Tibial nerve (tissue), 4 donors: ENCODE results near the gene NMT2.

Experiments
- CTCF ChIP-seq, 5 experiments: fragments of 200-600 bp in 3 of 5; fragments of 450-650 bp in 2 of 5; sonication (generic) in 3 of 5; IDR thresholded peaks; one replicate each; pipeline ENCODE4 v1.5.1; 2016 to 2019; ENCODE audit warnings: antibody characterized with exemption in 5 of 5, mild to moderate bottlenecking in 3 of 5, moderate library complexity in 2 of 5
- EP300 ChIP-seq, 2 donors: sonication (generic); formaldehyde crosslinking; IDR thresholded peaks; one replicate each; pipeline ENCODE4 v1.6.1; 2017; ENCODE audit warnings: antibody characterized with exemption in 2 of 2, mild to moderate bottlenecking in 1 of 2
- POLR2A ChIP-seq, 2 donors: fragments of 450-650 bp; IDR thresholded peaks; one replicate each; pipeline ENCODE4 v1.6.1; 2017; ENCODE audit warnings: antibody characterized with exemption in 2 of 2, mild to moderate bottlenecking in 2 of 2, moderate library complexity in 2 of 2

- no peak for TF ChIP-seq CTCF (IDR thresholded peaks at IDR 0.05)
- TF ChIP-seq EP300 (IDR thresholded peaks at IDR 0.05), result peak in 1 of 2 donors; percentile 56
- TF ChIP-seq POLR2A (IDR thresholded peaks at IDR 0.05), result peak; percentile 41 to 55
These were observed 477 bp upstream of the NMT2 start for GRCh38 chr10:15168786-15169554.
